Esophagus muscularis mucosa (tissue), 4 donors: ENCODE results near the gene IGHMBP2.

ENCODE experiments used
- CTCF ChIP-seq, 3 experiments: fragments of 200-600 bp in 2 of 3; fragments of 450-650 bp in 1 of 3; sonication (generic) in 2 of 3; IDR thresholded peaks; one replicate each; pipeline ENCODE4 v1.5.1; 2017 to 2019; ENCODE audit warnings: antibody characterized with exemption in 3 of 3, mild to moderate bottlenecking in 2 of 3, moderate library complexity in 1 of 3
- EP300 ChIP-seq: sonication (generic); formaldehyde crosslinking; IDR thresholded peaks from one replicate; pipeline ENCODE4 v1.6.1; 2017; ENCODE audit warnings: antibody characterized with exemption
- POLR2A ChIP-seq: fragments of 450-650 bp; IDR thresholded peaks from one replicate; pipeline ENCODE4 v1.6.1; 2017; ENCODE audit warnings: antibody characterized with exemption, moderate library complexity, mild to moderate bottlenecking, low read depth
- POLR2AphosphoS5 ChIP-seq, 2 donors: sonication (generic); formaldehyde crosslinking; IDR thresholded peaks; one replicate each; pipeline ENCODE4 v1.6.1; 2017; ENCODE audit warnings: antibody characterized with exemption in 2 of 2

- TF ChIP-seq POLR2AphosphoS5 (IDR thresholded peaks at IDR 0.05) (no peak), CTCF (IDR thresholded peaks at IDR 0.05) (no peak), EP300 (no peak), POLR2A (no peak)
Observed at GRCh38 chr11:68980776-68981065, 77.0 kb downstream of the IGHMBP2 start, which contains the start of gene MRGPRD.
